ENCODE measurements around the gene DTYMK.
"Not testable (repeated sequence)": the region's sequence is repeated elsewhere in the genome, so short reads cannot be mapped to it uniquely, and the experiment has no call there.

DTYMK gene, protein sequence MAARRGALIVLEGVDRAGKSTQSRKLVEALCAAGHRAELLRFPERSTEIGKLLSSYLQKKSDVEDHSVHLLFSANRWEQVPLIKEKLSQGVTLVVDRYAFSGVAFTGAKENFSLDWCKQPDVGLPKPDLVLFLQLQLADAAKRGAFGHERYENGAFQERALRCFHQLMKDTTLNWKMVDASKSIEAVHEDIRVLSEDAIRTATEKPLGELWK

DNA sequence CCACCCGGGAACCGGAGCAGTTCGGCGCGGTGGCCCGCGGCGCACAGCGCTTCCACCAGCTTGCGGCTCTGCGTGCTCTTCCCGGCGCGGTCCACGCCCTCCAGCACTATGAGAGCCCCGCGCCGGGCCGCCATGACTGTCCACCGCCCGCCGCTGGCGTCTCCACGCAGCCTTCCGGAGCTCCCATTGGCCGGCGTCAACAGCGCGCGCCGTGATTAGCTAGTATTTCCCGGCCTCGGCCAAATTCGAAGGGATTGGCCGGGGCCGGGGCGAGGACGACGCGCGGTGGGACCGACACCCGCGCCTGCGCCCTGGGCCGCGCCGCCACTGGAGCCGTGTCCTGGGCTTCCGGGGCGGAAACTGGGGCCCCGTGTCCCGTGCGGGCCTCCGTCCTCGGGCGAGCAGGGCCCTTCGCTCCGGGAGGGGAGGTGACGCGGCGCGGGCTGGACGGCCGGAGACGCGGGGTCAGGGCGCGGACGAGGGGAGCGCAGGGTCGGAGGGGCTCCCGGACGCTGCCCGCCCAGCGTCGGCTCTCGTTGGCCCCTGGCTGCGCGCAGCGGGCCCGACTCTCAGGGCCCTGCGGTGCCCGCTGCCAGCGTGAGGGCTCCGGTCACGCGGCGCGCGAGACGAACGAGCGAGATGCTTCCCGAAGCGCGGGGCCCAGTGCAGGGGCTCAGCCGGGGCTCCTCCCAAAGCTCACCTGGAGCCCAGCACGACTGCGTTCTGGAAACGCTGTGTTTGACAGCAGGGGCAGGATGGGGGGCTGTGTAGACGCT lies at the start of gene DTYMK:
TSS of gene DTYMK (minus strand) at position 166 of the 776 bp plus-strand sequence. CDS start at position 134, 32 bp downstream.
- Mint-ChIP-seq H3K4me1 (peaks cover 39% of the 10 kb centered on the region), H3K36me3 (ENCODE audit: low read depth) (peaks cover 46% of the 10 kb centered on the region), H3K9me3 (no peaks in the 10 kb centered on the region), H3K27me3 (no peaks in the 10 kb centered on the region), H3K4me3 (peak within 1 kb of the TSS; percentile 97), H3K27ac (peak within 1 kb of the TSS; percentile 95)
- ATAC-seq (peak; percentile 97), DNase-seq (peak; percentile 97)

DNA sequence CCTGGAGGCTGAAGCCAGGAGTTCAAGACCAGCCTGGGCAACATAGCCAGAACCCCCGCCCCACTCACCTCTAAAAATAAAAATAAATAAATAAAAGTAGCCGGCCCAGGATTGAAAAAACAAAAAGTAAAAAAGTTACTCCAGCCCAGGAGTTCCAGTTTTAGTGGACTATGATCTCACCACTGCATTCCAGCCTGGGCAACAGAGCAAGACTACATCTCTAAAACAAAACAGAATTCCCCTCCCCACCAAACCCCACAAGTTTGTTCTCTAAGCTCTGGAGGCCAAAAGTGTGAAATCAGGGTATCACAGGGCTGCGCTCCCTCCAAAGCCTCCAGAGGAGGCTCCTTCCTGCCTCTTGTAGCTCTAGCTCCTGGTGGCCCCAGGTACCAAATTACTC lies 49.5 kb upstream of the DTYMK start:
- H3K27me3 Mint-ChIP-seq, result no peaks in the 10 kb centered on the region
- ATAC-seq (no peak), DNase-seq (no peak)
- peak overlapping the region; percentile 47 for H3K27ac Mint-ChIP-seq
- H3K9me3 Mint-ChIP-seq, result no peaks in the 10 kb centered on the region
- H3K36me3 Mint-ChIP-seq (ENCODE audit: low read depth), result peaks cover 10% of the 10 kb centered on the region
- peak overlapping the region; percentile 82 for H3K4me3 Mint-ChIP-seq
- peaks cover 62% of the 10 kb centered on the region for H3K4me1 Mint-ChIP-seq

DNA sequence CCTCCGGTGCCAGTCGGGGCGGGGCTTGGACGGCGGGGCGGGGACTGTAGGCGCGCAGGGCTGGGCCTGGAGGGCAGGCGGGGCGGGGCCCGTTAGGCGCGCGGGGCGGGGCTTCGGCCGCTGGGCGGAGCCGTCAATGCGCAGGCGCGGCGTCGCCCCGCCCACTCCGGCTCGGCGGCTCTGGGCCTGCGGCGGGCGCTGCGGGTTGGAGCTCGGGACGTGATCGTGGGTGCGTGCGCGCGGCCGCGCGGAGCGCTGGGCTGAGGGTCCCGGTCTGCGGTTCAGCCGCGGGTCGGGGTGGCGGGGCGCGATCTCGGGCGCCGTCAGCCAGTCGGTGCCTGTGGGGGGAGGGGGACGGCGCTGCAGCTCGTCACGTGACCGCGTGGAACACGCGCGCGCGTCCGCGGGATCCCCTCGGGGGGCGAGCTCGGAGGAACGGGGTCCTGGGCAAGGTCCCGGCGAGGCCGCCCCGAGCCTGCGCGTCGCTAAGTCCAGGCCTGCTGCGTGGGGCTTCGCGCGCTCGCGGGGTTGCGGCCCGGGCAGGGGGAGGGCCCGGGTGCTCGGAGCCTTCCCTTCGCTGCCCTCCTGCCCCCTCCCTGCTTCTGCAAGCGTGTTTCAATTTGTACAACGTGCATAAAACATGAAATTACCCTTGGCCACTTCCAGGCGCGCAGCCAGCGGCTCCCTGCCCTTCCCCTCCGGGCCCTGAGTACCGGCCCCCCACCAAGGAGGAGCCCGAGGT lies 48.0 kb upstream of the DTYMK start, which contains the start of gene D2HGDH:
TSS of gene D2HGDH (plus strand) at position 164 of the 742 bp plus-strand sequence. CDS start 595 bp downstream, outside the sequence.
- no peaks in the 10 kb centered on the region for H3K27me3 Mint-ChIP-seq
- H3K4me1 Mint-ChIP-seq, result peaks cover 62% of the 10 kb centered on the region
- DNase-seq, result peak; percentile 98
- ATAC-seq, result peak; percentile 86
- peaks cover 10% of the 10 kb centered on the region for H3K36me3 Mint-ChIP-seq (ENCODE audit: low read depth)
- no peaks in the 10 kb centered on the region for H3K9me3 Mint-ChIP-seq
- peak within 1 kb of the TSS; percentile 82 for H3K4me3 Mint-ChIP-seq
- H3K27ac Mint-ChIP-seq, result peak within 1 kb of the TSS; percentile 59

DNA sequence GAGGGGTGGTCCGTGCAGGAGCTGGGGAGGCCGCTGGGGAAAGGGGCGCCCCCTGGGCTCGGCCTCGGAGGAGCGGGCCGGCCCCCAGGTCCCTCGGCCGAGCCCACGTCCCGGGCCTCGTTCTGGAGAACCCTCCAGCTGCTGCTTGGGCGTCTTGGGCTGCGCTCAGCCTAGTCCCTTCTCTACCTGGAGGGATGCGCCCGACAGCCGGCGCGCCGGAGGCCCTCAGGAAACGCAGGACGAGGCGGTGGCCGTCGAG lies 47.5 kb upstream of the DTYMK start:
- Mint-ChIP-seq H3K36me3 (ENCODE audit: low read depth) (peaks cover 10% of the 10 kb centered on the region), H3K27ac (no peak overlapping the region), H3K9me3 (no peaks in the 10 kb centered on the region), H3K4me3 (peak overlapping the region; percentile 82), H3K27me3 (no peaks in the 10 kb centered on the region), H3K4me1 (peaks cover 59% of the 10 kb centered on the region)
- peak; percentile 5 for ATAC-seq
- no peak for DNase-seq

DNA sequence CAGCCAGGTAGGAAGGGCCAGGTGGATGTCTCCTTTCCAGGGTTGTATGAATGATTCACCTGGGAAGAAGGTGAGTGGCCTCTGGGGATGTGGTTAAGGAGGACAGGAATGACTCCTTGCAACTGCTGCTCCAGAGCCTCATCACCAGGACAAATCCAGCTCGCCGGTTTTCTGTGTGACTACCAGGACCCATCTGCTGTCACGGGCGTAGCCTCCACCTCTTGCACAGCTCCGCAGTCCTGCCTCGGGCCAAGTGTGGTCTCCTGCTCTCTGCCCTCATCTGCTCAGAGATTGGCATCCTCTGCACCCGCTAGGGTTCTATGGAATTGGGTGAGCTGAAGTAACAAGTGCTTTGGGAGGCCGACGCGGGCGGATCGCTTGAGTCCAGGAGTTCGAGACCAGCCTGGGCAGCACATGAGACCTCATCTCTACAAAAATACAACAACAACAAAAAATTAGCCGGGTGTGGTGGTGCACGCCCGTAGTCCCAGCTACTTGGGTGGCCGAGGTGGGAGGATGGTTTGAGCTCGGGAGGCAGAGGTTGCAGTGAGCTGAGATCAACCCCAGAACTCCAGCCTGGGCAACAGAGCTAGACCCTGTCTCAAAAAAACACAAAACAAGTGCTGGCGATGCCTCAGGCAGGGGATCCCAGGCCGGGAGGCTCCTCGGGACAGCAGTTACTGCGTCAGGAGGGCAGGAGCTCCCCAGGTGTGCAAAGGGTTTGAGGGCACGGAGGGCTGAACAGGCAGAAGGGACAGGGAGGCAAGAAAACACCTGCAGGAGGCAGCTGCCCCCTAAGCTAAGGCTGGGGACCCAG lies 47.0 kb upstream of the DTYMK start:
- Mint-ChIP-seq H3K9me3 (no peaks in the 10 kb centered on the region), H3K4me1 (peaks cover 56% of the 10 kb centered on the region), H3K36me3 (ENCODE audit: low read depth) (peaks cover 11% of the 10 kb centered on the region), H3K27ac (no peak overlapping the region), H3K4me3 (peak overlapping the region; percentile 26), H3K27me3 (no peaks in the 10 kb centered on the region)
- DNase-seq (peak; percentile 13), ATAC-seq (no peak)

DNA sequence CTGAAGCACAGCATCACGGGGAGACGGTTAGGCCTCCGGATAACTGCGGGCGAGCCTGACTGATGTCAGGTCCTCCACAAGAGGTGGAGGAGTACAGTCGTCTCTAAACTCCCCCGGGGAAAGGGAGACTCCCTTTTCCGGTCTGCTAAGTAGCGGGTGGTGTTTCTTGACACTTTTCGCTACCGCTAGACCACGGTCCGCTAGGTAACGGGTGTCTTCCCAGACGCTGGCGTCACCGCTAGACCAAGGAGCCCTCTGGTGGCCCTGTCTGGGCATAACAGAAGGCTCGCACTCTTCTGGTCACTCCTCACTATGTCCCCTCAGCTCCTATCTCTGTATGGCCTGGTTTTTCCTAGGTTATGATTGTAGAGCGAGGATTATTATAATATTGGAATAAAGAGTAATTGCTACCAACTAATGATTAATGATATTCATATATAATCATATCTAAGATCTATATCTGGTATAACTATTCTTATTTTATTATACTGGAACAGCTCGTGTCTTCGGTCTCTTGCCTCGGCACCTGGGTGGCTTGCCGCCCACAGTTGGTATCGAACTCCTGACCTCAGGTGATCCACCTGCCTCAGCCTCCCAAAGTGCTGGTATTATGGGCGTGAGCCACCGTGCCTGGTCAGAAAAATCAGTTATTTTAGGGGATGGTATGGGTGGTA lies 46.0 kb upstream of the DTYMK start:
- peaks cover 53% of the 10 kb centered on the region for H3K4me1 Mint-ChIP-seq
- H3K27me3 Mint-ChIP-seq; H3K36me3 Mint-ChIP-seq (ENCODE audit: low read depth); ATAC-seq; H3K27ac Mint-ChIP-seq; H3K9me3 Mint-ChIP-seq; H3K4me3 Mint-ChIP-seq: not testable (repeated sequence)
- peak; percentile 77 for DNase-seq

DNA sequence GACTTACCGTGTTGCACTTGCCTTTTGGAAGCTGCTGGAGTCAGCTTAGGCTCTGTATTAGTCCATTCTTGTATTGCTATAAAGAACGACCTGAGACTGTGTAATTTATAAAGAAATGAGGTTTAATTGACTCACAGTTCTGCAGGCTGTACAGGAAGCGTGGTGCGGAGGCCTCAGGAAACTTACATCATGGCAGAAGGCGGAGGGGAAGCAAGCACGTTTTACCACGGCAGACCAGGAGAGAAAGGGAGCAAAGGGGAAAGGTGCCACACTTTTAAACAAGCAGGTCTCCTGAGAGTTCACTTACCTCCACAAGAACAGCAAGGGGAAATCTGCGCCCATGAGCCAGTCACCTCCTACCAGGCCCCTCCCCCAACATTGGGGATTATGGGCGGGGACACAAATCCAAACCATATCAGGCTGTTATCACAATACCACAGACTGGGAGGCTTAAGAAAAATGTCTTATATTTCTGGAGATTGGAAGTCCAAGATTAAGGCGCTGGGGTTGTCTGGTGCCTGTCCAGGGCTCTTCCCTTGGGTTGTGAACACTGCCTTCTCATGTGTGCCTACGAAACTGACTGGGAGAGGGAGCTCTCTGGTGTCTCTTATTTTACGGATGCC lies 44.2 kb upstream of the DTYMK start:
- peaks cover 4% of the 10 kb centered on the region for H3K36me3 Mint-ChIP-seq (ENCODE audit: low read depth)
- peak overlapping the region; percentile 15 for H3K27ac Mint-ChIP-seq
- DNase-seq (peak; percentile 25), ATAC-seq (no peak)
- peak overlapping the region; percentile 12 for H3K4me3 Mint-ChIP-seq
- H3K27me3 Mint-ChIP-seq, result no peaks in the 10 kb centered on the region
- no peaks in the 10 kb centered on the region for H3K9me3 Mint-ChIP-seq
- H3K4me1 Mint-ChIP-seq, result peaks cover 45% of the 10 kb centered on the region

DNA sequence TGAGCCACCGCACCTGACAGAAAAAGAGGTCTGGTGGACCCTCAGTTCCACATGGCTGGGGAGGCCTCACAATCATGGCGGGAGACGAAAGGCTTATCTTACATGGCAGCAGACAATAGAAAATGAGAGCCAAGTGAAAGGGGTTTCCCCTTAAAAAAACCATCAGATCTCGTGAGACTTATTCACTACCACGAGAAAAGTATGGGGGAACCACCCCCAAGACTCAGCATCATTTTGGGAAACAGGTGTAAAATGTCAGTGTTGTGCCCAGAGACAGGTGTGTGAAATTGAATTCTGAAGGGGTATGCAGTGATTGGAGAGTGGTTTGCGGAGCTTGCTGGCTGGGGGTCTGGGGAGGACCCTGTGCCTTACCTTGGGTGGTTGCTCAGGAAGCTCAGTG lies 43.3 kb upstream of the DTYMK start:
- Mint-ChIP-seq H3K27ac (peak overlapping the region; percentile 79), H3K27me3 (no peaks in the 10 kb centered on the region), H3K4me1 (peaks cover 40% of the 10 kb centered on the region), H3K36me3 (ENCODE audit: low read depth) (peaks cover 8% of the 10 kb centered on the region), H3K9me3 (no peaks in the 10 kb centered on the region), H3K4me3 (peak overlapping the region; percentile 32)
- ATAC-seq (no peak), DNase-seq (no peak)

DNA sequence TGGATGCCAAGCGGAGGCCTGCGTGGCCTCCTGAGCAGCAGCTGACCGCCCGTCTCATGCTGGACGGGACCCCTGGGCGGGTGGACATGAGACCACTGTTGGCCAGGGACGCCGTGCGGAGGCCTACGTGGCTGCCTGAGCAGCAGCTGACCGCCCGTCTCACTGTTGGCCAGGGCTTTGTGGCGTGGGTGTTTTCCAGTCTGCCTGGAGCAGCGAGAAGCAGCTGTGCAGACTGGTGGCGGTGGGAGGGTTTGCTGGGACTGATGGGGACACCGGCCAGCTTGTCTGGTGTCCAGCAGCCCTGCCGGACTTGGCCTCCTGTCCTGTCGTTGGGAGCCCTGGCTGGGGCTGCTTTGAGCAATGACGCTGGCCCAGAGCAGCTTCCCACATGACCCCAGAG lies 42.0 kb upstream of the DTYMK start:
- Mint-ChIP-seq H3K27me3 (no peaks in the 10 kb centered on the region), H3K4me3 (no peak overlapping the region), H3K4me1 (peaks cover 37% of the 10 kb centered on the region), H3K9me3 (no peaks in the 10 kb centered on the region), H3K36me3 (ENCODE audit: low read depth) (peaks cover 16% of the 10 kb centered on the region), H3K27ac (no peak overlapping the region)
- DNase-seq (no peak), ATAC-seq (no peak)

DNA sequence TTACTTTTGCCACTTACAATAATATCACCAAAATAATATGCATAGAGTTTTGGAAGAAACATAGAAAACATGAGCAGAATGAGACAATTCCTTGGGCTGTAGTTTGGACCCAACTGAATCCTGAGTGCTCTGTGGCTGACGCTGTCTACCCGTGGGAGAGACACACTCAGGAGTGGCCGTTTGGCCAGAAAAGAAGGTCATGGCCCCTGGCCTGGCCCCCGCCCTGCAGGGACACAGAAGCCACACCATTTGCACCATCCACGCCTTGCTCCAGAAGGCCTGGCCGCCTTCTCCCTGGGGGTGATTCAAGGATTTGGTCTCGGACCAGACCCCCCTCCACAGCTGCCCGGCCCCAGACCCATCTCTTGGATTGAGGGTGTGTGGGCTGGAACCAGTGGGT lies 41.4 kb upstream of the DTYMK start:
- H3K4me3 Mint-ChIP-seq, result no peak overlapping the region
- no peak overlapping the region for H3K27ac Mint-ChIP-seq
- H3K27me3 Mint-ChIP-seq, result no peaks in the 10 kb centered on the region
- peaks cover 22% of the 10 kb centered on the region for H3K36me3 Mint-ChIP-seq (ENCODE audit: low read depth)
- H3K4me1 Mint-ChIP-seq, result peaks cover 34% of the 10 kb centered on the region
- ATAC-seq, result no peak
- no peak for DNase-seq
- H3K9me3 Mint-ChIP-seq, result no peaks in the 10 kb centered on the region

DNA sequence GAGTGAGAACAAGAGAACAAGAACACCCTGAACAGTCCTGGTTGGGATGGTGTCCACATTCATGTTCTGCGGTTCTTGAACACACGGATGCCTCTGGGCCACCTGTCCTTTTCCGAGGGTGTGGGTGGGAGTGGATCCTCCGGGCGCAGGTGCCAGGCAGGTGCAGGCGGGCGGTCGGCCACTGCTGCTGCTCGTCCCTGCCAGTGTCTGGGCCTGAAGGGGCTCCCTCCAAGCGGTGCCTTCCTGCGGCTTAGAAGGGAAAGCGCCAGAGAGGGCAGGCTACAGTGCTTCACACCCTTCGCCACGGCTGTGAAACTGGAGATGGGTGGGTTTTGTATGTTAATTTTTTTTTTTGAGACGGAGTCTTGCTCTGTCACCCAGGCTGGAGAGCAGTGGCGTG lies 39.8 kb upstream of the DTYMK start:
- no peak for DNase-seq
- no peaks in the 10 kb centered on the region for H3K27me3 Mint-ChIP-seq
- ATAC-seq, result no peak
- no peak overlapping the region for H3K27ac Mint-ChIP-seq
- H3K4me1 Mint-ChIP-seq, result peaks cover 22% of the 10 kb centered on the region
- no peak overlapping the region for H3K4me3 Mint-ChIP-seq
- peaks cover 36% of the 10 kb centered on the region for H3K36me3 Mint-ChIP-seq (ENCODE audit: low read depth)
- no peaks in the 10 kb centered on the region for H3K9me3 Mint-ChIP-seq

DNA sequence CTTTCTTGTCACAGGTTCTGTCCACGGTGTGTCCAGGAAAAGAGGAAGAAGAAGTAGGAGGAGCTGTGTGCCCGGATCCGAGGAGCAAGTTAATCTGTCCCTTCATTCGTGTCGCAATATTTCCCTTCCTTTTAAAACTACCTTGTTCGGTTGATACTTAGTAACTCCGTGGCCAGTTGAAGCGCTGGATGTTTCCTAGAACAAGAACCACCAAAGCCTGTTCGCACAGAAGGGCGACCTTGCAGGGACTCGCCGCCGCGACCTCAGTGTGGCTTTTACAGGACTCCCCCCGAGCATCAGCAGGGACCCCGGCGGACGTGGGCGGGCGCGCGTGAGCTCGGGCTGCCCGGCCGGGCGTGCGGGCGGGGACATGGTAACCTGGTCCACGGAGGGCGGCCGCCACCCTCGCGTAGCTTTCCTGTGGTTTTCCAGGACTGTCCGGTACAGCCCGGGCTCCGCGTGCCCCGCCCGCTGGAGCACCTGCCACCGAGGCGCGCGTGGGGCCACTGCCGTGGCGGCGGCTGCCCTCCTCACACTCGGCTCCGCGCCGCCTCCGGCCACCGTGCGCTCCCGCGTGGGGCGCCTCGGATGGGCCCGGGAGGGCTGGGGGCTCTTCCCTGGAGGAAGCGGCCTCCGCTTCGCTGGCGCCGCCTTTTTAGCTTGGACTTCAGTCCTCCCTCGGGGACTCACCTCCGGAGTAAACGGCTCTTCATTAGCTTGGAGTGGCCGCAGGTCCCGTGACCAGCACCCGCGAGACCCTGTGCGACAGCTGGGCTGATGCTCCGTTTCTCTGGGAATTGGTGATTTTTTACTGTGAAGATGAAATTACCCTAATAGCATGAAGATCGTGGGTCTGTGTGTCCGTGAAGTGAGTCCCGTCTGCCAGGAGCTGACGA lies 38.6 kb upstream of the DTYMK start:
- Mint-ChIP-seq H3K36me3 (ENCODE audit: low read depth) (peaks cover 40% of the 10 kb centered on the region), H3K27ac (no peak overlapping the region), H3K27me3 (no peaks in the 10 kb centered on the region), H3K4me1 (peaks cover 9% of the 10 kb centered on the region), H3K4me3 (no peak overlapping the region), H3K9me3 (no peaks in the 10 kb centered on the region)
- no peak for ATAC-seq
- no peak for DNase-seq
